Measurements from ENCODE around the gene LMO3.
"Not testable (repeated sequence)": the region's sequence is repeated elsewhere in the genome, so short reads cannot be mapped to it uniquely, and the experiment has no call there.

LMO3 gene

DNA sequence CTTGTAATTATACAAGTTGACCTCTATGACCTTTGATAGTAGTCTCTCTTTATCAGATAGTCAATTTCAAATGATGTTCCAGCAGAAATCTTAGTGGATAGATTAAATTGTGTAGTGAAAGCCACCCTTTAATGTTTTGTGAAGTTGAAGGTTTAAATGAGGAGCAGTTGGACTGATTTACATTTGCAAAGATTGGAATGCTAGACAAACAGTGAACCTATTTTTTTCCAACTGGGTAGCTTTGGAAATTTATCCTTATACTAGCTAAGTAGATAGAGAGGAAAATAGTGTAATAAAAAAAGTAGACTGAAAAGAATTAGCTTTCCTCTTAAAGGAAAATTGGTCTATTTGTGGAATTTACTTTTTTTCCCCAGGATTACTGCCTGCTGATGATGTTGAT is 53.7 kb downstream of the LMO3 start:
- no peaks in the 10 kb centered on the region for H3K36me3 ChIP-seq (ENCODE audit: low read length)
- no peaks in the 10 kb centered on the region for H3K9me2 ChIP-seq (replicated peaks; ENCODE audit: insufficient read depth, low read length)
- no peaks in the 10 kb centered on the region for H3K27me3 ChIP-seq (ENCODE audit: low read length)
- H3K9ac ChIP-seq (ENCODE audit: low read length): no peak overlapping the region
- H3K27ac ChIP-seq (ENCODE audit: low read depth, low read length): no peak overlapping the region
- TF ChIP-seq, protein P1, sequence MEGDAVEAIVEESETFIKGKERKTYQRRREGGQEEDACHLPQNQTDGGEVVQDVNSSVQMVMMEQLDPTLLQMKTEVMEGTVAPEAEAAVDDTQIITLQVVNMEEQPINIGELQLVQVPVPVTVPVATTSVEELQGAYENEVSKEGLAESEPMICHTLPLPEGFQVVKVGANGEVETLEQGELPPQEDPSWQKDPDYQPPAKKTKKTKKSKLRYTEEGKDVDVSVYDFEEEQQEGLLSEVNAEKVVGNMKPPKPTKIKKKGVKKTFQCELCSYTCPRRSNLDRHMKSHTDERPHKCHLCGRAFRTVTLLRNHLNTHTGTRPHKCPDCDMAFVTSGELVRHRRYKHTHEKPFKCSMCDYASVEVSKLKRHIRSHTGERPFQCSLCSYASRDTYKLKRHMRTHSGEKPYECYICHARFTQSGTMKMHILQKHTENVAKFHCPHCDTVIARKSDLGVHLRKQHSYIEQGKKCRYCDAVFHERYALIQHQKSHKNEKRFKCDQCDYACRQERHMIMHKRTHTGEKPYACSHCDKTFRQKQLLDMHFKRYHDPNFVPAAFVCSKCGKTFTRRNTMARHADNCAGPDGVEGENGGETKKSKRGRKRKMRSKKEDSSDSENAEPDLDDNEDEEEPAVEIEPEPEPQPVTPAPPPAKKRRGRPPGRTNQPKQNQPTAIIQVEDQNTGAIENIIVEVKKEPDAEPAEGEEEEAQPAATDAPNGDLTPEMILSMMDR (IDR thresholded peaks at IDR 0.05; ENCODE audit: insufficient read depth, low read length, poor library complexity, severe bottlenecking): no peak
- TF ChIP-seq EZH2phosphoT487 (conservative IDR thresholded peaks at IDR 0.05; ENCODE audit: low read length): no peak
- H3F3A ChIP-seq (ENCODE audit: insufficient read depth): no peaks in the 10 kb centered on the region
- no peak overlapping the region for H3K4me2 ChIP-seq (ENCODE audit: low read depth, low read length, poor library complexity, severe bottlenecking)
- H2AFZ ChIP-seq (ENCODE audit: low read depth, low read length, severe bottlenecking): no peak overlapping the region
- H3K4me3 ChIP-seq (ENCODE audit: insufficient read depth, low read length, poor library complexity, severe bottlenecking): no peak overlapping the region
- H3K79me2 ChIP-seq (ENCODE audit: insufficient read depth, low read length): no peaks in the 10 kb centered on the region
- H3K9me3 ChIP-seq (ENCODE audit: insufficient read depth, low read length): no peaks in the 10 kb centered on the region
- H4K20me1 ChIP-seq (ENCODE audit: low read depth, low read length): no peaks in the 10 kb centered on the region

GRCh38 chr12:16545836-16546235 is 60.1 kb downstream of the LMO3 start:
- no peaks in the 10 kb centered on the region for H3K9me2 ChIP-seq (replicated peaks; ENCODE audit: insufficient read depth, low read length)
- no peaks in the 10 kb centered on the region for H3F3A ChIP-seq (ENCODE audit: insufficient read depth)
- no peak overlapping the region for H3K4me3 ChIP-seq (ENCODE audit: insufficient read depth, low read length, poor library complexity, severe bottlenecking)
- H3K79me2 ChIP-seq (ENCODE audit: insufficient read depth, low read length): no peaks in the 10 kb centered on the region
- no peak overlapping the region for H3K27ac ChIP-seq (ENCODE audit: low read depth, low read length)
- no peaks in the 10 kb centered on the region for H3K36me3 ChIP-seq (ENCODE audit: low read length)
- H3K4me2 ChIP-seq (ENCODE audit: low read depth, low read length, poor library complexity, severe bottlenecking): no peak overlapping the region
- no peaks in the 10 kb centered on the region for H3K27me3 ChIP-seq (ENCODE audit: low read length)
- no peak overlapping the region for H2AFZ ChIP-seq (ENCODE audit: low read depth, low read length, severe bottlenecking)
- TF ChIP-seq EZH2phosphoT487 (conservative IDR thresholded peaks at IDR 0.05; ENCODE audit: low read length): no peak
- TF ChIP-seq, protein P1 (IDR thresholded peaks at IDR 0.05; ENCODE audit: insufficient read depth, low read length, poor library complexity, severe bottlenecking): no peak
- H3K9ac ChIP-seq (ENCODE audit: low read length): no peak overlapping the region
- no peaks in the 10 kb centered on the region for H3K9me3 ChIP-seq (ENCODE audit: insufficient read depth, low read length)
- no peaks in the 10 kb centered on the region for H4K20me1 ChIP-seq (ENCODE audit: low read depth, low read length)

DNA sequence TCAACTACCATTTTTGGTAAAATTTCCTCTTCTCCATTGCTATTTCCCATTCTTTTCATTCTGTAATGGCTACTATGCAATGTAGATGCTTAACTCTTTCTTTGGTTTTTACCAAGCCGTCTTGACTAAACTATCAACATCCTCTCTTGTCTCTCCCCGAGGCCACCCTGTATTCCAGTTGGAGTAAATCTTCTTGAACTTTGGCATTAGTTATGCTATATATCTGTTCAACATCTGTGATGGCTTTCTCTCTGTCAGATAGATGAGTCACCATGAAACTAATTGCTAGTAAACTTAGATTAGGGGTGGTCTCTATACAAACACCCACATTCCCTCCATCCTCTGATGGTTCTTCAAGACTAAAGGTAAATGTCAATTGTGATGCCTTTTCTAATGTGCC is 63.4 kb downstream of the LMO3 start:
- no peaks in the 10 kb centered on the region for H3K9me3 ChIP-seq (ENCODE audit: insufficient read depth, low read length)
- TF ChIP-seq, protein P1 (IDR thresholded peaks at IDR 0.05; ENCODE audit: insufficient read depth, low read length, poor library complexity, severe bottlenecking): no peak
- no peak for TF ChIP-seq EZH2phosphoT487 (conservative IDR thresholded peaks at IDR 0.05; ENCODE audit: low read length)
- no peak overlapping the region for H3K4me3 ChIP-seq (ENCODE audit: insufficient read depth, low read length, poor library complexity, severe bottlenecking)
- H3K36me3 ChIP-seq (ENCODE audit: low read length): no peaks in the 10 kb centered on the region
- H3K27ac ChIP-seq (ENCODE audit: low read depth, low read length): no peak overlapping the region
- H3F3A ChIP-seq (ENCODE audit: insufficient read depth): no peaks in the 10 kb centered on the region
- no peaks in the 10 kb centered on the region for H3K27me3 ChIP-seq (ENCODE audit: low read length)
- no peaks in the 10 kb centered on the region for H3K9me2 ChIP-seq (replicated peaks; ENCODE audit: insufficient read depth, low read length)
- no peaks in the 10 kb centered on the region for H4K20me1 ChIP-seq (ENCODE audit: low read depth, low read length)
- no peak overlapping the region for H3K9ac ChIP-seq (ENCODE audit: low read length)
- H3K4me2 ChIP-seq (ENCODE audit: low read depth, low read length, poor library complexity, severe bottlenecking): no peak overlapping the region
- no peak overlapping the region for H2AFZ ChIP-seq (ENCODE audit: low read depth, low read length, severe bottlenecking)
- no peaks in the 10 kb centered on the region for H3K79me2 ChIP-seq (ENCODE audit: insufficient read depth, low read length)

DNA sequence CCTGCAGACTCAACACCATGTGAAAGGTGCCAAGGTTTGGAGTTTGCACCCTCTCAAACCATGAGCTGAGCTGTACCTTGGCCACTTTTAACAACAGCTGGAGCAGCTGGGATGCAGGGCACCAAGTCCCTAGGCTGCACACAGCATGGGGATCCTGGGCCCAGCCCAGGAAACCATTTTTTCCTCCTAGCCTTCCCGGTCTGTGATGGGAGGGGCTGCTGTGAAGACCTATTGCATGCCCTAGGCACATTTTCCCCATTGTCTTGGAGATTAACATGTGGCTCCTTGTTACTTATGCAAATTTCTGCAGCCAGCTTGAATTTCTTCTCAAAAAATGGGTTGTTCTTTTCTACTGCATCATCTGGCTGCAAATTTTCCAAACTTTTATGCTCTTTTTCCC is 68.3 kb downstream of the LMO3 start:
- not testable (repeated sequence) for H3K36me3 ChIP-seq (ENCODE audit: low read length); H3K4me3 ChIP-seq (ENCODE audit: insufficient read depth, low read length, poor library complexity, severe bottlenecking); H3K9me2 ChIP-seq (replicated peaks; ENCODE audit: insufficient read depth, low read length); H3K4me2 ChIP-seq (ENCODE audit: low read depth, low read length, poor library complexity, severe bottlenecking); H3K27ac ChIP-seq (ENCODE audit: low read depth, low read length); H2AFZ ChIP-seq (ENCODE audit: low read depth, low read length, severe bottlenecking); H3K79me2 ChIP-seq (ENCODE audit: insufficient read depth, low read length); H3K27me3 ChIP-seq (ENCODE audit: low read length); H4K20me1 ChIP-seq (ENCODE audit: low read depth, low read length); H3K9ac ChIP-seq (ENCODE audit: low read length); H3F3A ChIP-seq (ENCODE audit: insufficient read depth); H3K9me3 ChIP-seq (ENCODE audit: insufficient read depth, low read length)

Data from SU-DHL-6 (cell line).